ENCODE data around the gene MINDY4. TPM values are rescaled to one million over a fixed set of nuclear protein-coding genes. Genes with fewer than 3 reads are reported as not detected.

MINDY4 gene
- total RNA-seq, 1 experiment from 2014 or later: 1.8 TPM

DNA sequence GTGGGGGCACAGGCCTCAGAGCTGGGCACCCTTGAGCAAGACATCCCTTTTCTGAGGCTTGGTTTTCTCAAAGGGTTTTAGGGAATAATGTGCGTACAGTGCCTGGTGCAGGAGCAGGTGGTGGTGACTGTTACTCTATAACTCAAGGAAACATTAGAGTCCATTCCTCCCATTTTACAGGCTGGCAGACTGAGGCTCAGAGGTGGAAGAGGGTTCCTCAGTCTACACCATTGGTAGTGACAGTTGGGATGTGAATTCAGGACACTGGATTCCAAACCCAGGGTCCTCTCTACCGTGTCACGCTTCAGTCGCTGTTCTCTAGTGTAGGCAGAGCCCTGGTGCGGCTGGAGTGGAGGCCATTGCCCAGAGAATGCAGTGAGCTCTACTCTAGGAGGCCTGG, 100.4 kb downstream of the MINDY4 start:
- Mint-ChIP-seq H3K36me3 (peaks cover 2% of the 10 kb centered on the region; the same call in 1 of the 2 replicates), H3K27ac (no peak overlapping the region), H3K9me3 (0 out of 2 replicates have a peak, but pooled peaks cover 3% of the 10 kb centered on the region), H3K4me1 (peaks cover 6% of the 10 kb centered on the region; the same call in 1 of the 2 replicates), H3K27me3 (ENCODE audit: low read depth) (no peaks in the 10 kb centered on the region; the same call in 1 of the 2 replicates), H3K4me3 (no peak overlapping the region)
- no peak for ATAC-seq
- no peak for TF ChIP-seq ETV6 (CRISPR knock-in tag; IDR thresholded peaks at IDR 0.05)
- TF ChIP-seq, protein P1, sequence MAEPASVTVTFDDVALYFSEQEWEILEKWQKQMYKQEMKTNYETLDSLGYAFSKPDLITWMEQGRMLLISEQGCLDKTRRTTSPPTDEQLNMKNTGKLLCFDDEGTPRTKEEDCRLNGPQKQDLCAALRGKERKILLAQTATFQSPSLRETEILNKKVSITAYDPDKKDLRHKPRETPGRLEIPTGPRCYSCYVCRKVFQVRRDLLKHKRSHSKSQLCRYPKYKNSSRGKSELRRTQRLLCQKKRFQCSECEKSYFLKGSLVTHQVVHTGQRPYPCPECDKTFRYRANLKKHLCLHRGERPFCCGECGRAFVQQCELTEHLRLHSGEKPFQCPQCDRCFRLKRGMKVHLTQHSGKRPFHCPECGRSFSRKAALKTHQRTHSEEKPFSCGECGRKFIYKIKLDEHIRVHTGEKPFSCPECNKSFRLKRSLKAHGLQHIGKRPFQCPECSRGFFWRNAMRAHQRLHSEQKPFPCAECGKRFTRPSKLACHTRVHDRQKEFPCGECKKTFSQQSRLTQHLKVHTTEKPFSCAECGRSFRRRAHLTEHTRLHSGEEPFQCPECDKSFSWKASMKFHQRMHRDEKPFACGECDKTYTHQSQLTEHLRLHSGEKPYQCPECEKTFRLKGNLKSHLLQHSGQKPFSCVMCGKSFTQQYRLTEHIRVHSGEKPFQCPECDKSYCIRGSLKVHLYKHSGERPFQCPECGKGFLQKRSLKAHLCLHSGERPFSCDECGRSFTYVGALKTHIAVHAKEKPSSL (CRISPR knock-in tag; conservative IDR thresholded peaks at IDR 0.05): no peak
- TF ChIP-seq ZNF121 (CRISPR knock-in tag; IDR thresholded peaks at IDR 0.05): no peak
- no peak for TF ChIP-seq NFATC4 (CRISPR knock-in tag; IDR thresholded peaks at IDR 0.05)
- TF ChIP-seq ZNF317 (CRISPR knock-in tag; IDR thresholded peaks at IDR 0.05; ENCODE audit: borderline replicate concordance, low read depth): no peak
- no peak for TF ChIP-seq MXD4 (CRISPR knock-in tag; IDR thresholded peaks at IDR 0.05; ENCODE audit: borderline replicate concordance)
- no peak for TF ChIP-seq E2F5 (CRISPR knock-in tag; IDR thresholded peaks at IDR 0.05)
- TF ChIP-seq, protein P2, sequence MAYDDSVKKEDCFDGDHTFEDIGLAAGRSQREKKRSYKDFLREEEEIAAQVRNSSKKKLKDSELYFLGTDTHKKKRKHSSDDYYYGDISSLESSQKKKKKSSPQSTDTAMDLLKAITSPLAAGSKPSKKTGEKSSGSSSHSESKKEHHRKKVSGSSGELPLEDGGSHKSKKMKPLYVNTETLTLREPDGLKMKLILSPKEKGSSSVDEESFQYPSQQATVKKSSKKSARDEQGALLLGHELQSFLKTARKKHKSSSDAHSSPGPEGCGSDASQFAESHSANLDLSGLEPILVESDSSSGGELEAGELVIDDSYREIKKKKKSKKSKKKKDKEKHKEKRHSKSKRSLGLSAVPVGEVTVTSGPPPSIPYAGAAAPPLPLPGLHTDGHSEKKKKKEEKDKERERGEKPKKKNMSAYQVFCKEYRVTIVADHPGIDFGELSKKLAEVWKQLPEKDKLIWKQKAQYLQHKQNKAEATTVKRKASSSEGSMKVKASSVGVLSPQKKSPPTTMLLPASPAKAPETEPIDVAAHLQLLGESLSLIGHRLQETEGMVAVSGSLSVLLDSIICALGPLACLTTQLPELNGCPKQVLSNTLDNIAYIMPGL (CRISPR knock-in tag; IDR thresholded peaks at IDR 0.05): no peak
- TF ChIP-seq E2F4 (CRISPR knock-in tag; IDR thresholded peaks at IDR 0.05; ENCODE audit: borderline replicate concordance, low read depth): no peak
- TF ChIP-seq GRHL2 (CRISPR knock-in tag; IDR thresholded peaks at IDR 0.05; ENCODE audit: insufficient replicate concordance, severe bottlenecking): no peak
- no peak for TF ChIP-seq JAZF1 (CRISPR knock-in tag; IDR thresholded peaks at IDR 0.05)
- TF ChIP-seq TEAD4 (CRISPR knock-in tag; IDR thresholded peaks at IDR 0.05): no peak
- CTCF ChIA-PET: interaction anchor here (1.0 kb wide), 1 partner anchor 54 kb away, joined by 3 read pairs; no protein-coding TSS in a partner anchor
- POLR2A ChIA-PET: no interaction called here
- DNase-seq (ENCODE audit: low spot score): no peak

DNA sequence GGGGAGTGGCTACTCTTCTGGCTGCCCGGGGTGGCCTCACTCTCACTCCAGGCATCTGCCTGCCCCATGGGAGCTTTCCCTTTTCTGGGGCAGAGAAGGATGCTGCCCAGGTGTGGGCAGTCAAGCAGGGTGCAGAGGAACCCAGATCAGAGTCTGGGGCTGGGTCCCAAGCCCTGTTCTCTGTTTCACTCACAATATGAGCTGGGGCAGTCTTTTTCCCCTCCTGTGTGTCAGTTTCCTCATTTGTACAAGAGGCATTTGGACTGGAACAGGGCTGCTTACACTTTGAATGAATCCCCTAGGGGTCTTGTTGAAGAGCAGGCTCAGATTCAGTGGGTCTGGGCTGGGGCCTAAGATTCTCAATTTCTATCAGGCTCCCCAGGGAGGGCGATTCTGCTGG, 102.0 kb downstream of the MINDY4 start:
- H3K9me3 Mint-ChIP-seq: 0 out of 2 replicates have a peak, but pooled peaks cover 3% of the 10 kb centered on the region
- ATAC-seq: no peak
- ChIA-PET POLR2A (no interaction called here), CTCF (interaction anchor here (1.3 kb wide), 2 partner anchors 14 to 65 kb away, joined by 3 to 5 read pairs; no protein-coding TSS in a partner anchor)
- H3K4me3 Mint-ChIP-seq: no peak overlapping the region
- no peak overlapping the region for H3K27ac Mint-ChIP-seq
- no peak for DNase-seq (ENCODE audit: low spot score)
- peaks cover 12% of the 10 kb centered on the region for H3K4me1 Mint-ChIP-seq
- H3K27me3 Mint-ChIP-seq (ENCODE audit: low read depth): no peaks in the 10 kb centered on the region; the same call in 1 of the 2 replicates
- TF ChIP-seq, protein P3, sequence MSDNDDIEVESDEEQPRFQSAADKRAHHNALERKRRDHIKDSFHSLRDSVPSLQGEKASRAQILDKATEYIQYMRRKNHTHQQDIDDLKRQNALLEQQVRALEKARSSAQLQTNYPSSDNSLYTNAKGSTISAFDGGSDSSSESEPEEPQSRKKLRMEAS (CRISPR knock-in tag; IDR thresholded peaks at IDR 0.05): no peak
- peaks cover 2% of the 10 kb centered on the region; the same call in 1 of the 2 replicates for H3K36me3 Mint-ChIP-seq

DNA sequence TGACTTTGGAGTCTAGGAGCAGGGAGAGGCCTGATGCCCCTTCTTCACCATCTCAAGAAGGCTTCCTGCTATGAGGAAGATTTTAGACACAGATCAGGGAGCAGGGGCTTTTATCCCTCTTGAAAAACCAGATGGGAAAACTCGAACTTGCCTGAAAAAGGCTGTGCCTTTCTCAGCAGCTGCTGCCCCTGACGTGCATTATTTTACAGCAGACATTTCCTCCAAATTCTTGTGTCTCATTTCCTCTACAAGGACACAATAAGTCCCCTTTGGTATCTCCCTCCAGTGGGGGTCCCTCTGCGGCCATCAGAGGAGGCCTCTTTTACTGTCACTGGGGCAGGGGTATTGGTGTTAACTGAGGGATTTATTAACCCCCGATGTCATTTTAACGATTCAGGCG, 102.4 kb downstream of the MINDY4 start:
- H3K4me3 Mint-ChIP-seq: no peak overlapping the region
- H3K9me3 Mint-ChIP-seq: 0 out of 2 replicates have a peak, but pooled peaks cover 3% of the 10 kb centered on the region
- ATAC-seq (no peak), DNase-seq (ENCODE audit: low spot score) (no peak)
- no peaks in the 10 kb centered on the region; the same call in 1 of the 2 replicates for H3K27me3 Mint-ChIP-seq (ENCODE audit: low read depth)
- peaks cover 13% of the 10 kb centered on the region for H3K4me1 Mint-ChIP-seq
- H3K36me3 Mint-ChIP-seq: peaks cover 2% of the 10 kb centered on the region; the same call in 1 of the 2 replicates
- no peak overlapping the region for H3K27ac Mint-ChIP-seq
- POLR2A ChIA-PET: no interaction called here
- CTCF ChIA-PET: no interaction called here
- TF ChIP-seq E2F5 (CRISPR knock-in tag; IDR thresholded peaks at IDR 0.05): no peak
- TF ChIP-seq JUN (CRISPR knock-in tag; IDR thresholded peaks at IDR 0.05): no peak
- no peak for TF ChIP-seq ZNF317 (CRISPR knock-in tag; IDR thresholded peaks at IDR 0.05; ENCODE audit: borderline replicate concordance, low read depth)
- TF ChIP-seq FOXP4 (CRISPR knock-in tag; IDR thresholded peaks at IDR 0.05): no peak
- TF ChIP-seq, protein P4, sequence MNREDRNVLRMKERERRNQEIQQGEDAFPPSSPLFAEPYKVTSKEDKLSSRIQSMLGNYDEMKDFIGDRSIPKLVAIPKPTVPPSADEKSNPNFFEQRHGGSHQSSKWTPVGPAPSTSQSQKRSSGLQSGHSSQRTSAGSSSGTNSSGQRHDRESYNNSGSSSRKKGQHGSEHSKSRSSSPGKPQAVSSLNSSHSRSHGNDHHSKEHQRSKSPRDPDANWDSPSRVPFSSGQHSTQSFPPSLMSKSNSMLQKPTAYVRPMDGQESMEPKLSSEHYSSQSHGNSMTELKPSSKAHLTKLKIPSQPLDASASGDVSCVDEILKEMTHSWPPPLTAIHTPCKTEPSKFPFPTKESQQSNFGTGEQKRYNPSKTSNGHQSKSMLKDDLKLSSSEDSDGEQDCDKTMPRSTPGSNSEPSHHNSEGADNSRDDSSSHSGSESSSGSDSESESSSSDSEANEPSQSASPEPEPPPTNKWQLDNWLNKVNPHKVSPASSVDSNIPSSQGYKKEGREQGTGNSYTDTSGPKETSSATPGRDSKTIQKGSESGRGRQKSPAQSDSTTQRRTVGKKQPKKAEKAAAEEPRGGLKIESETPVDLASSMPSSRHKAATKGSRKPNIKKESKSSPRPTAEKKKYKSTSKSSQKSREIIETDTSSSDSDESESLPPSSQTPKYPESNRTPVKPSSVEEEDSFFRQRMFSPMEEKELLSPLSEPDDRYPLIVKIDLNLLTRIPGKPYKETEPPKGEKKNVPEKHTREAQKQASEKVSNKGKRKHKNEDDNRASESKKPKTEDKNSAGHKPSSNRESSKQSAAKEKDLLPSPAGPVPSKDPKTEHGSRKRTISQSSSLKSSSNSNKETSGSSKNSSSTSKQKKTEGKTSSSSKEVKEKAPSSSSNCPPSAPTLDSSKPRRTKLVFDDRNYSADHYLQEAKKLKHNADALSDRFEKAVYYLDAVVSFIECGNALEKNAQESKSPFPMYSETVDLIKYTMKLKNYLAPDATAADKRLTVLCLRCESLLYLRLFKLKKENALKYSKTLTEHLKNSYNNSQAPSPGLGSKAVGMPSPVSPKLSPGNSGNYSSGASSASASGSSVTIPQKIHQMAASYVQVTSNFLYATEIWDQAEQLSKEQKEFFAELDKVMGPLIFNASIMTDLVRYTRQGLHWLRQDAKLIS (CRISPR knock-in tag; IDR thresholded peaks at IDR 0.05; ENCODE audit: borderline replicate concordance): no peak

All from WTC11 (cell line).